ENCODE measurements around the gene TRAK1. TPM values are rescaled to one million over a fixed set of nuclear protein-coding genes. Genes with fewer than 3 reads are reported as not detected.

Gene TRAK1
- total RNA-seq, 4 donors from 2014 or later: 14.3 to 37.5 (median 21.4) TPM

- intact Hi-C loops (cut with DNase I; ENCODE audit: low total_unique reads): no loop called here
- H3K4me3 ChIP-seq: no peak overlapping the region
Observed at GRCh38 chr3:42128526-42128925, 37.4 kb downstream of the TRAK1 start.

GRCh38 chr3:42129014-42129953, 38.1 kb downstream of the TRAK1 start:
- intact Hi-C loops (cut with DNase I; ENCODE audit: low total_unique reads): no loop called here
- no peak overlapping the region for H3K27ac ChIP-seq
- TF ChIP-seq CTCF (IDR thresholded peaks at IDR 0.05) (no peak), POLR2A (IDR thresholded peaks at IDR 0.05) (no peak)

More at GRCh38 chr3:42128526-42128925, 37.4 kb downstream of the TRAK1 start:
- TF ChIP-seq CTCF (IDR thresholded peaks at IDR 0.05) (no peak), POLR2A (IDR thresholded peaks at IDR 0.05) (no peak)
- H3K27ac ChIP-seq: no peak overlapping the region
- no peak for DNase-seq
- no peaks in the 10 kb centered on the region for H3K27me3 ChIP-seq
- H3K9me3 ChIP-seq: no peaks in the 10 kb centered on the region
- no peaks in the 10 kb centered on the region for H3K4me1 ChIP-seq
- H3K36me3 ChIP-seq: no peaks in the 10 kb centered on the region

GRCh38 chr3:42130007-42130328, 38.8 kb downstream of the TRAK1 start:
- H3K27me3 ChIP-seq: no peaks in the 10 kb centered on the region
- no peak overlapping the region for H3K27ac ChIP-seq
- H3K36me3 ChIP-seq: no peaks in the 10 kb centered on the region
- intact Hi-C loops (cut with DNase I; ENCODE audit: low total_unique reads): no loop called here
- no peak for DNase-seq
- H3K4me1 ChIP-seq: no peaks in the 10 kb centered on the region
- TF ChIP-seq POLR2A (IDR thresholded peaks at IDR 0.05): no peak
- no peak for TF ChIP-seq CTCF (IDR thresholded peaks at IDR 0.05)
- no peak overlapping the region for H3K4me3 ChIP-seq
- H3K9me3 ChIP-seq: no peaks in the 10 kb centered on the region

More at GRCh38 chr3:42129014-42129953, 38.1 kb downstream of the TRAK1 start:
- H3K9me3 ChIP-seq: no peaks in the 10 kb centered on the region
- no peaks in the 10 kb centered on the region for H3K4me1 ChIP-seq
- H3K4me3 ChIP-seq: no peak overlapping the region
- H3K36me3 ChIP-seq: no peaks in the 10 kb centered on the region
- DNase-seq: no peak
- no peaks in the 10 kb centered on the region for H3K27me3 ChIP-seq

- no peak for DNase-seq
- no peaks in the 10 kb centered on the region for H3K9me3 ChIP-seq
- H3K4me3 ChIP-seq: no peak overlapping the region
- H3K27me3 ChIP-seq: no peaks in the 10 kb centered on the region
- no peaks in the 10 kb centered on the region for H3K4me1 ChIP-seq
- TF ChIP-seq POLR2A (IDR thresholded peaks at IDR 0.05) (no peak), CTCF (IDR thresholded peaks at IDR 0.05) (no peak)
- H3K27ac ChIP-seq: no peak overlapping the region
- intact Hi-C loops (cut with DNase I; ENCODE audit: low total_unique reads): no loop called here
- H3K36me3 ChIP-seq: no peaks in the 10 kb centered on the region
Observed at GRCh38 chr3:42130329-42131070, 39.3 kb downstream of the TRAK1 start.
